Measurements from ENCODE around the gene CLDND1.
"Not testable (repeated sequence)": the region's sequence is repeated elsewhere in the genome, so short reads cannot be mapped to it uniquely, and the experiment has no call there.

CLDND1 gene

GRCh38 chr3:98522544-98523281, at the start of gene CLDND1:
Gene CLDND1 (minus strand): TSS chr3:98522902. CDS start chr3:98521424, 1,478 bp downstream.
- peak; percentile 96 for DNase-seq

GRCh38 chr3:98568402-98568801, 45.7 kb upstream of the CLDND1 start:
- DNase-seq, result no peak

GRCh38 chr3:98567666-98568270, 45.1 kb upstream of the CLDND1 start:
- no peak for DNase-seq

- no peak for DNase-seq
Measured at GRCh38 chr3:98565843-98566242, 43.1 kb upstream of the CLDND1 start.

GRCh38 chr3:98565237-98565643, 42.5 kb upstream of the CLDND1 start:
- DNase-seq, result no peak

GRCh38 chr3:98564282-98565005, 41.7 kb upstream of the CLDND1 start:
- peak; percentile 46 for DNase-seq

- no peak for DNase-seq
Measured at GRCh38 chr3:98563661-98564281, 41.1 kb upstream of the CLDND1 start.

GRCh38 chr3:98561727-98562521, 39.2 kb upstream of the CLDND1 start:
- no peak for DNase-seq

- no peak for DNase-seq
Measured at GRCh38 chr3:98560911-98561310, 38.2 kb upstream of the CLDND1 start.

- DNase-seq, result not testable (repeated sequence)
Measured at GRCh38 chr3:98559769-98560168, 37.1 kb upstream of the CLDND1 start.

- no peak for DNase-seq
Measured at GRCh38 chr3:98558100-98558827, 35.6 kb upstream of the CLDND1 start.

GRCh38 chr3:98557324-98558010, 34.8 kb upstream of the CLDND1 start:
- DNase-seq, result no peak

GRCh38 chr3:98556164-98557130, 33.7 kb upstream of the CLDND1 start:
- peak; percentile 70 for DNase-seq

- no peak for DNase-seq
Measured at GRCh38 chr3:98555025-98555379, 32.3 kb upstream of the CLDND1 start.

GRCh38 chr3:98554580-98554979, 31.9 kb upstream of the CLDND1 start:
- no peak for DNase-seq

GRCh38 chr3:98553753-98554152, 31.1 kb upstream of the CLDND1 start:
- no peak for DNase-seq

GRCh38 chr3:98553021-98553563, 30.4 kb upstream of the CLDND1 start:
- no peak for DNase-seq

GRCh38 chr3:98552232-98553020, 29.7 kb upstream of the CLDND1 start:
- DNase-seq, result no peak

GRCh38 chr3:98551754-98552153, 29.1 kb upstream of the CLDND1 start:
- DNase-seq, result no peak

All from activated effector memory CD4-positive, alpha-beta T cell treated with Interleukin-2 at 50 U/mL for 16 hours (primary cell).